OCI-LY7 (cell line): ENCODE results near the gene EML6.

Experiments
- EZH2phosphoT487 ChIP-seq: fragments of 200-600 bp; sonication (generic); IDR thresholded peaks from 2 replicates; pipeline ENCODE4 v1.6.1; 2018; ENCODE audit warnings: low read depth, borderline replicate concordance, mild to moderate bottlenecking, mixed run types, antibody characterized with exemption, low read length, moderate library complexity, mixed read lengths
- TF ChIP-seq, protein P1 (sequence below): fragments of 200-600 bp; sonication (generic); conservative IDR thresholded peaks from 2 replicates; pipeline ENCODE4 v1.5.1; 2014; ENCODE audit warnings: mild to moderate bottlenecking, antibody characterized with exemption, low read length, moderate library complexity, mixed read lengths

DNA sequence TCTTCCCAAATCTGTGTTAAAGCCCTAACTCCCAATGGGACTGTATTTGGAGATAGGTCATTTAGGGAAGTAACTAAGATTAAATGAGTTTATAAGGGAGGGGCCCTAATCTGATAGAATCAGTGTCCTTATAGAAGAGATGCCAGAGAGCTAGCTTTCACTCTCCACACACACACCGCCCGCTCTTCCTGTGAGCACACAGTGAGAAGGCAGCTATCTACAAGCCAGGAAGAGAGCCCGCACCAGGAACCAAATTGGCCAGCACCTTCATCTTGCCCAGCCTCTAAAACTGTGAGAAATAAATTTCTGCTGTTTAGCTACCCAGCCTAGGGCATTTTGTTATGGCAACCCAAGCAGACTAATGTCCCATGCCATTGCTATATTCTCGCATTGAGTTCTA, 201.6 kb downstream of the EML6 start:
- TF ChIP-seq, protein P1, sequence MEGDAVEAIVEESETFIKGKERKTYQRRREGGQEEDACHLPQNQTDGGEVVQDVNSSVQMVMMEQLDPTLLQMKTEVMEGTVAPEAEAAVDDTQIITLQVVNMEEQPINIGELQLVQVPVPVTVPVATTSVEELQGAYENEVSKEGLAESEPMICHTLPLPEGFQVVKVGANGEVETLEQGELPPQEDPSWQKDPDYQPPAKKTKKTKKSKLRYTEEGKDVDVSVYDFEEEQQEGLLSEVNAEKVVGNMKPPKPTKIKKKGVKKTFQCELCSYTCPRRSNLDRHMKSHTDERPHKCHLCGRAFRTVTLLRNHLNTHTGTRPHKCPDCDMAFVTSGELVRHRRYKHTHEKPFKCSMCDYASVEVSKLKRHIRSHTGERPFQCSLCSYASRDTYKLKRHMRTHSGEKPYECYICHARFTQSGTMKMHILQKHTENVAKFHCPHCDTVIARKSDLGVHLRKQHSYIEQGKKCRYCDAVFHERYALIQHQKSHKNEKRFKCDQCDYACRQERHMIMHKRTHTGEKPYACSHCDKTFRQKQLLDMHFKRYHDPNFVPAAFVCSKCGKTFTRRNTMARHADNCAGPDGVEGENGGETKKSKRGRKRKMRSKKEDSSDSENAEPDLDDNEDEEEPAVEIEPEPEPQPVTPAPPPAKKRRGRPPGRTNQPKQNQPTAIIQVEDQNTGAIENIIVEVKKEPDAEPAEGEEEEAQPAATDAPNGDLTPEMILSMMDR = no peak
- TF ChIP-seq EZH2phosphoT487 = no peak
